HEK293 (cell line): ENCODE results near the gene LIN54.

Experiments used
- CTCF ChIA-PET: fragments of 350-600 bp; formaldehyde crosslinking; extraction: SDS; loops from one replicate; lab custom pipeline; 2021; ENCODE audit warnings: antibody characterized with exemption; lab: Yijun Ruan, JAX
- POLR2A ChIA-PET: fragments of 300-600 bp; formaldehyde crosslinking; extraction: SDS; loops from one replicate; lab custom pipeline; 2020; ENCODE audit warnings: antibody characterized with exemption, inconsistent platforms; lab: Yijun Ruan, JAX
- H3K27ac ChIP-seq: fragments of 200-500 bp; sonication (Bioruptor generic); 2 replicates; pipeline ENCODE4 v1.5.1; 2014; ENCODE audit warnings: low read depth, low read length, control low read depth, inconsistent platforms; ENCODE audit errors: extremely low read depth
- H3K36me3 ChIP-seq, 2 experiments: fragments of 200-500 bp in 1 of 2; sonication (Bioruptor generic) in 1 of 2; 1 replicate in 1 of 2; 2 replicates in 1 of 2; pipeline ENCODE4 v1.5.1; 2014 to 2017; ENCODE audit warnings: inconsistent platforms in 2 of 2, low read length in 2 of 2; ENCODE audit not compliant: control insufficient read depth in 2 of 2, insufficient read depth in 1 of 2
- H3K4me1 ChIP-seq: fragments of 200-500 bp; sonication (Bioruptor generic); 2 replicates; pipeline ENCODE4 v1.5.1; 2014; ENCODE audit warnings: mild to moderate bottlenecking, low read length, inconsistent platforms; ENCODE audit not compliant: control insufficient read depth, insufficient read depth
- H3K4me3 ChIP-seq: 2 replicates; pipeline ENCODE4 v1.5.1; 2011; ENCODE audit warnings: low read depth, mild to moderate bottlenecking, control low read depth, low read length, moderate library complexity
- H3K9me3 ChIP-seq: fragments of 200-500 bp; sonication (Bioruptor generic); 2 replicates; pipeline ENCODE4 v1.5.1; 2014; ENCODE audit warnings: low read depth, low read length, inconsistent platforms; ENCODE audit not compliant: control insufficient read depth, insufficient read depth
- GLIS1 ChIP-seq: fragments of 450-650 bp; formaldehyde crosslinking; IDR thresholded peaks from 2 replicates; pipeline ENCODE4 v1.5.1; 2016; ENCODE audit warnings: missing biosample characterization, missing genetic modification characterization
- KLF8 ChIP-seq: fragments of 450-650 bp; formaldehyde crosslinking; IDR thresholded peaks from 2 replicates; pipeline ENCODE4 v1.5.1; 2016; ENCODE audit warnings: missing biosample characterization, missing genetic modification characterization
- PATZ1 ChIP-seq: fragments of 450-650 bp; formaldehyde crosslinking; IDR thresholded peaks from 2 replicates; pipeline ENCODE4 v1.5.1; 2016; ENCODE audit warnings: missing biosample characterization, missing genetic modification characterization
- SCRT2 ChIP-seq: fragments of 450-650 bp; formaldehyde crosslinking; IDR thresholded peaks from 2 replicates; pipeline ENCODE4 v1.5.1; 2016; ENCODE audit warnings: missing biosample characterization, missing genetic modification characterization
- TRIM28 ChIP-seq: IDR thresholded peaks from 2 replicates; pipeline ENCODE4 v1.6.1; 2011; ENCODE audit warnings: low read length, control low read depth, borderline replicate concordance
- ZBTB17 ChIP-seq: fragments of 450-650 bp; formaldehyde crosslinking; IDR thresholded peaks from 2 replicates; pipeline ENCODE4 v1.5.1; 2016; ENCODE audit warnings: missing biosample characterization, missing genetic modification characterization
- ZBTB48 ChIP-seq: fragments of 450-650 bp; formaldehyde crosslinking; IDR thresholded peaks from 2 replicates; pipeline ENCODE4 v1.5.1; 2016; ENCODE audit warnings: missing biosample characterization, missing genetic modification characterization
- ZBTB7A ChIP-seq: fragments of 450-650 bp; formaldehyde crosslinking; IDR thresholded peaks from 2 replicates; pipeline ENCODE4 v1.5.1; 2016; ENCODE audit warnings: low read depth, missing biosample characterization, missing genetic modification characterization
- ZFHX2 ChIP-seq: fragments of 450-650 bp; formaldehyde crosslinking; conservative IDR thresholded peaks from 2 replicates; pipeline ENCODE4 v1.5.1; 2016; ENCODE audit warnings: missing biosample characterization, missing genetic modification characterization
- ZIC2 ChIP-seq: fragments of 450-650 bp; formaldehyde crosslinking; IDR thresholded peaks from 2 replicates; pipeline ENCODE4 v1.5.1; 2016; ENCODE audit warnings: missing biosample characterization, missing genetic modification characterization
- ZNF274 ChIP-seq, 2 experiments: fragments of 200-500 bp in 1 of 2; fragments of 450-650 bp in 1 of 2; sonication (Bioruptor generic) in 1 of 2; formaldehyde crosslinking in 1 of 2; IDR thresholded peaks; 2 replicates each; pipeline versions ENCODE4 v1.5.1 to v1.6.1; 2014 to 2016; ENCODE audit warnings: borderline replicate concordance in 1 of 2, inconsistent platforms in 1 of 2, low read length in 1 of 2, missing biosample characterization in 1 of 2, missing genetic modification characterization in 1 of 2
- ZNF350 ChIP-seq: fragments of 450-650 bp; formaldehyde crosslinking; IDR thresholded peaks from 2 replicates; pipeline ENCODE4 v1.5.0; 2017; ENCODE audit warnings: missing biosample characterization, mild to moderate bottlenecking, missing genetic modification characterization
- ZNF366 ChIP-seq: fragments of 450-650 bp; formaldehyde crosslinking; conservative IDR thresholded peaks from 2 replicates; pipeline ENCODE4 v1.5.1; 2016; ENCODE audit warnings: missing biosample characterization, missing genetic modification characterization
- ZNF433 ChIP-seq: fragments of 450-650 bp; formaldehyde crosslinking; IDR thresholded peaks from 2 replicates; pipeline ENCODE4 v1.5.1; 2016; ENCODE audit warnings: missing biosample characterization, missing genetic modification characterization, low read depth
- ZNF473 ChIP-seq: fragments of 450-650 bp; formaldehyde crosslinking; IDR thresholded peaks from 2 replicates; pipeline ENCODE4 v1.5.1; 2017; ENCODE audit warnings: missing biosample characterization, missing genetic modification characterization
- ZNF48 ChIP-seq: fragments of 450-650 bp; formaldehyde crosslinking; IDR thresholded peaks from 2 replicates; pipeline ENCODE4 v1.5.1; 2016; ENCODE audit warnings: missing biosample characterization, missing genetic modification characterization
- ZNF501 ChIP-seq: fragments of 450-650 bp; formaldehyde crosslinking; IDR thresholded peaks from 2 replicates; pipeline ENCODE4 v1.5.1; 2016; ENCODE audit warnings: missing biosample characterization, missing genetic modification characterization
- ZNF571 ChIP-seq: fragments of 450-650 bp; formaldehyde crosslinking; IDR thresholded peaks from 2 replicates; pipeline ENCODE4 v1.5.0; 2017; ENCODE audit warnings: missing biosample characterization, missing genetic modification characterization
- ZNF645 ChIP-seq: fragments of 450-650 bp; formaldehyde crosslinking; IDR thresholded peaks from 2 replicates; pipeline ENCODE4; 2016; ENCODE audit warnings: missing biosample characterization, missing genetic modification characterization
- ZNF701 ChIP-seq: fragments of 450-650 bp; formaldehyde crosslinking; IDR thresholded peaks from 2 replicates; pipeline ENCODE4 v1.5.1; 2016; ENCODE audit warnings: missing biosample characterization, missing genetic modification characterization
- ZNF777 ChIP-seq: fragments of 450-650 bp; formaldehyde crosslinking; IDR thresholded peaks from 2 replicates; pipeline ENCODE4 v1.5.1; 2017; ENCODE audit warnings: missing biosample characterization, missing genetic modification characterization, borderline replicate concordance
- ZNF792 ChIP-seq: fragments of 450-650 bp; formaldehyde crosslinking; IDR thresholded peaks from 2 replicates; pipeline ENCODE4 v1.5.1; 2016; ENCODE audit warnings: missing biosample characterization, missing genetic modification characterization
- TF ChIP-seq, protein P1 (sequence below): fragments of 450-650 bp; formaldehyde crosslinking; IDR thresholded peaks from 2 replicates; pipeline ENCODE4 v1.5.1; 2016; ENCODE audit warnings: missing biosample characterization, missing genetic modification characterization, low read depth
- TF ChIP-seq, protein P2 (sequence below): fragments of 450-650 bp; formaldehyde crosslinking; IDR thresholded peaks from 2 replicates; pipeline ENCODE4 v1.5.1; 2016; ENCODE audit warnings: missing biosample characterization, missing genetic modification characterization

LIN54 gene

DNA sequence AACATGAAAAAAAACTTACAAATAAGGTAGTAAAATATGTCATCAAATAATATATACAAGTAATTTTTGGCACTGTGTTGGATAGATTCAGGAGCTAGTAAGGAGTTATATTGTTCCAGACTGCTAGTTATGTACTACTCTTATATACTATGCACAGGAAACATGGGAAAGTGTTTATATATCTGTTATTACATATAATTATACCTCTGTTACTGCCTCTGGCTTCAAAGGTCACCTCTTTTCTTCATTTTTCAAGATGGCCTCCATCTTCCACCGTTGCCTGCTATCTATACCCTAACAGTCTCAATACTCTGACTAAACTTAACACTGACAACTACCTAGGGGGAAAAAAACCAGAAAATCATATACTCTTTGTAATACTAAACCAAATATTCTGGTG is 29.5 kb downstream of the LIN54 start:
- ChIA-PET CTCF (no interaction called here), POLR2A (no interaction called here)
- Histone ChIP-seq H3K4me3 (no peak overlapping the region), H3K27ac (no peak overlapping the region), H3K4me1 (no peaks in the 10 kb centered on the region), H3K36me3 (peaks cover 0 to 18% of the 10 kb centered on the region in 2 experiments; a peak in 2 of 3 replicates), H3K9me3 (no peaks in the 10 kb centered on the region)
- TF ChIP-seq ZBTB17 (tag by site-specific recombination) (no peak), ZNF350 (tag by site-specific recombination) (no peak), ZNF366 (tag by site-specific recombination) (no peak), TRIM28 (no peak), ZIC2 (no peak), ZNF701 (no peak), PATZ1 (tag by site-specific recombination) (no peak), SCRT2 (no peak), ZNF501 (tag by site-specific recombination) (no peak)
- TF ChIP-seq, protein P1, sequence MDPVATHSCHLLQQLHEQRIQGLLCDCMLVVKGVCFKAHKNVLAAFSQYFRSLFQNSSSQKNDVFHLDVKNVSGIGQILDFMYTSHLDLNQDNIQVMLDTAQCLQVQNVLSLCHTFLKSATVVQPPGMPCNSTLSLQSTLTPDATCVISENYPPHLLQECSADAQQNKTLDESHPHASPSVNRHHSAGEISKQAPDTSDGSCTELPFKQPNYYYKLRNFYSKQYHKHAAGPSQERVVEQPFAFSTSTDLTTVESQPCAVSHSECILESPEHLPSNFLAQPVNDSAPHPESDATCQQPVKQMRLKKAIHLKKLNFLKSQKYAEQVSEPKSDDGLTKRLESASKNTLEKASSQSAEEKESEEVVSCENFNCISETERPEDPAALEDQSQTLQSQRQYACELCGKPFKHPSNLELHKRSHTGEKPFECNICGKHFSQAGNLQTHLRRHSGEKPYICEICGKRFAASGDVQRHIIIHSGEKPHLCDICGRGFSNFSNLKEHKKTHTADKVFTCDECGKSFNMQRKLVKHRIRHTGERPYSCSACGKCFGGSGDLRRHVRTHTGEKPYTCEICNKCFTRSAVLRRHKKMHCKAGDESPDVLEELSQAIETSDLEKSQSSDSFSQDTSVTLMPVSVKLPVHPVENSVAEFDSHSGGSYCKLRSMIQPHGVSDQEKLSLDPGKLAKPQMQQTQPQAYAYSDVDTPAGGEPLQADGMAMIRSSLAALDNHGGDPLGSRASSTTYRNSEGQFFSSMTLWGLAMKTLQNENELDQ: no peak

DNA sequence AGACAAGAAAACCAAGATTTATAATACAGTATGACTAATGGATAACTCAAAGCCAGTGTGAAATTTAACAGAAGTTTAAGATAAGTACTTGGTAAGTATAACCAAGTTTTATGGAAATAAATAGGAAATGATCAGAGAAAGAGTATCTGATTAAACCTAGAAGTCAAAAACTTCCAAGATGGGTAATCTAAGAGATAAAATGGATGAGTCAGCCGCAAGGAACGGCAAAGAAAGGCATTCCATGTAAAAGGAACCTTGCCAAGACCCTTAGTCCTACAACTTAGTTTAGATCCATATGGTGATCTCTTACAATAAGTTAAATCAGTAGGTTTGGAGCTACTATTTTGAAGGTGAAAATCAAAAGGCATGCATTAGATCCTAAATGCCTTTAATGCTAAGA is 34.8 kb downstream of the LIN54 start:
- no peaks in the 10 kb centered on the region for H3K9me3 ChIP-seq
- ChIA-PET POLR2A (no interaction called here), CTCF (no interaction called here)
- H3K36me3 ChIP-seq: peaks cover 0 to 22% of the 10 kb centered on the region in 2 experiments; a peak in 2 of 3 replicates
- H3K4me1 ChIP-seq: no peaks in the 10 kb centered on the region
- TF ChIP-seq ZNF777 (tag by site-specific recombination): no peak
- TF ChIP-seq ZNF645 (tag by site-specific recombination): no peak
- TF ChIP-seq ZNF473 (tag by site-specific recombination): no peak
- TF ChIP-seq GLIS1 (tag by site-specific recombination): no peak
- TF ChIP-seq ZBTB7A (tag by site-specific recombination): no peak
- no peak for TF ChIP-seq ZNF350 (tag by site-specific recombination)
- no peak for TF ChIP-seq ZFHX2 (tag by site-specific recombination)
- no peak for TF ChIP-seq ZNF501 (tag by site-specific recombination)
- TF ChIP-seq ZNF433 (tag by site-specific recombination): no peak
- H3K4me3 ChIP-seq: no peak overlapping the region
- no peak overlapping the region for H3K27ac ChIP-seq

GRCh38 chr4:82969414-82969813 is 41.2 kb downstream of the LIN54 start:
- Histone ChIP-seq H3K4me1 (no peaks in the 10 kb centered on the region), H3K9me3 (no peaks in the 10 kb centered on the region), H3K4me3 (no peak overlapping the region), H3K36me3 (peaks cover 6 to 41% of the 10 kb centered on the region in 2 experiments), H3K27ac (no peak overlapping the region)
- no peak for TF ChIP-seq ZNF274 (IDR thresholded peaks at IDR 0.05; ENCODE audit: low read length)
- no peak for TF ChIP-seq ZNF274 (tag by site-specific recombination; IDR thresholded peaks at IDR 0.05; ENCODE audit: borderline replicate concordance)
- TF ChIP-seq, protein P2, sequence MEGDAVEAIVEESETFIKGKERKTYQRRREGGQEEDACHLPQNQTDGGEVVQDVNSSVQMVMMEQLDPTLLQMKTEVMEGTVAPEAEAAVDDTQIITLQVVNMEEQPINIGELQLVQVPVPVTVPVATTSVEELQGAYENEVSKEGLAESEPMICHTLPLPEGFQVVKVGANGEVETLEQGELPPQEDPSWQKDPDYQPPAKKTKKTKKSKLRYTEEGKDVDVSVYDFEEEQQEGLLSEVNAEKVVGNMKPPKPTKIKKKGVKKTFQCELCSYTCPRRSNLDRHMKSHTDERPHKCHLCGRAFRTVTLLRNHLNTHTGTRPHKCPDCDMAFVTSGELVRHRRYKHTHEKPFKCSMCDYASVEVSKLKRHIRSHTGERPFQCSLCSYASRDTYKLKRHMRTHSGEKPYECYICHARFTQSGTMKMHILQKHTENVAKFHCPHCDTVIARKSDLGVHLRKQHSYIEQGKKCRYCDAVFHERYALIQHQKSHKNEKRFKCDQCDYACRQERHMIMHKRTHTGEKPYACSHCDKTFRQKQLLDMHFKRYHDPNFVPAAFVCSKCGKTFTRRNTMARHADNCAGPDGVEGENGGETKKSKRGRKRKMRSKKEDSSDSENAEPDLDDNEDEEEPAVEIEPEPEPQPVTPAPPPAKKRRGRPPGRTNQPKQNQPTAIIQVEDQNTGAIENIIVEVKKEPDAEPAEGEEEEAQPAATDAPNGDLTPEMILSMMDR (tag by site-specific recombination): no peak
- TF ChIP-seq ZNF792 (tag by site-specific recombination): no peak
- no peak for TF ChIP-seq ZNF48 (tag by site-specific recombination)
- TF ChIP-seq ZNF571 (tag by site-specific recombination): no peak
- TF ChIP-seq KLF8 (tag by site-specific recombination): no peak
- TF ChIP-seq ZBTB48: no peak
- ChIA-PET CTCF (interaction anchor here (0.8 kb wide), 1 partner anchor 12 kb away, joined by 4 read pairs; no protein-coding TSS in a partner anchor), POLR2A (no interaction called here)
